Neural cell (in vitro differentiated cells): Measurements from ENCODE around the gene CAV2.

ENCODE experiments used
- CTCF ChIP-seq: fragments of 450-650 bp; IDR thresholded peaks from 2 replicates; pipeline ENCODE4 v1.5.1; 2014; ENCODE audit warnings: antibody characterized with exemption, mild to moderate bottlenecking, moderate library complexity; ENCODE audit not compliant: poor library complexity, severe bottlenecking
- EP300 ChIP-seq: fragments of 450-650 bp; conservative IDR thresholded peaks from 2 replicates; pipeline ENCODE4 v1.6.1; 2014; ENCODE audit warnings: antibody characterized with exemption, mild to moderate bottlenecking, moderate library complexity; ENCODE audit not compliant: poor library complexity, severe bottlenecking
- EZH2 ChIP-seq: fragments of 200-600, 300-800 bp; shearing (Covaris generic), sonication (generic); IDR thresholded peaks from 2 replicates; pipeline ENCODE4 v1.6.1; 2014; ENCODE audit warnings: antibody characterized with exemption, low read length, borderline replicate concordance, mild to moderate bottlenecking; ENCODE audit not compliant: insufficient read depth, poor library complexity, severe bottlenecking
- MXI1 ChIP-seq: fragments of 450-650 bp; conservative IDR thresholded peaks from 2 replicates; pipeline ENCODE4 v1.6.1; 2014; ENCODE audit warnings: antibody characterized with exemption, mild to moderate bottlenecking; ENCODE audit not compliant: poor library complexity, severe bottlenecking
- POLR2AphosphoS5 ChIP-seq: IDR thresholded peaks from 2 replicates; pipeline ENCODE4 v1.6.1; 2012
- SMC3 ChIP-seq: fragments of 450-650 bp; conservative IDR thresholded peaks from 2 replicates; pipeline ENCODE4 v1.6.1; 2014; ENCODE audit warnings: antibody characterized with exemption, mild to moderate bottlenecking, moderate library complexity; ENCODE audit not compliant: poor library complexity
- TAF1 ChIP-seq: IDR thresholded peaks from 2 replicates; pipeline ENCODE4 v1.6.1; 2012; ENCODE audit warnings: low read depth
- TF ChIP-seq, protein P1 (sequence below): IDR thresholded peaks from 2 replicates; pipeline ENCODE4 v1.6.1; 2012; ENCODE audit warnings: borderline replicate concordance

- no peak for TF ChIP-seq EP300
- TF ChIP-seq, protein P1, sequence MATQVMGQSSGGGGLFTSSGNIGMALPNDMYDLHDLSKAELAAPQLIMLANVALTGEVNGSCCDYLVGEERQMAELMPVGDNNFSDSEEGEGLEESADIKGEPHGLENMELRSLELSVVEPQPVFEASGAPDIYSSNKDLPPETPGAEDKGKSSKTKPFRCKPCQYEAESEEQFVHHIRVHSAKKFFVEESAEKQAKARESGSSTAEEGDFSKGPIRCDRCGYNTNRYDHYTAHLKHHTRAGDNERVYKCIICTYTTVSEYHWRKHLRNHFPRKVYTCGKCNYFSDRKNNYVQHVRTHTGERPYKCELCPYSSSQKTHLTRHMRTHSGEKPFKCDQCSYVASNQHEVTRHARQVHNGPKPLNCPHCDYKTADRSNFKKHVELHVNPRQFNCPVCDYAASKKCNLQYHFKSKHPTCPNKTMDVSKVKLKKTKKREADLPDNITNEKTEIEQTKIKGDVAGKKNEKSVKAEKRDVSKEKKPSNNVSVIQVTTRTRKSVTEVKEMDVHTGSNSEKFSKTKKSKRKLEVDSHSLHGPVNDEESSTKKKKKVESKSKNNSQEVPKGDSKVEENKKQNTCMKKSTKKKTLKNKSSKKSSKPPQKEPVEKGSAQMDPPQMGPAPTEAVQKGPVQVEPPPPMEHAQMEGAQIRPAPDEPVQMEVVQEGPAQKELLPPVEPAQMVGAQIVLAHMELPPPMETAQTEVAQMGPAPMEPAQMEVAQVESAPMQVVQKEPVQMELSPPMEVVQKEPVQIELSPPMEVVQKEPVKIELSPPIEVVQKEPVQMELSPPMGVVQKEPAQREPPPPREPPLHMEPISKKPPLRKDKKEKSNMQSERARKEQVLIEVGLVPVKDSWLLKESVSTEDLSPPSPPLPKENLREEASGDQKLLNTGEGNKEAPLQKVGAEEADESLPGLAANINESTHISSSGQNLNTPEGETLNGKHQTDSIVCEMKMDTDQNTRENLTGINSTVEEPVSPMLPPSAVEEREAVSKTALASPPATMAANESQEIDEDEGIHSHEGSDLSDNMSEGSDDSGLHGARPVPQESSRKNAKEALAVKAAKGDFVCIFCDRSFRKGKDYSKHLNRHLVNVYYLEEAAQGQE: no peak
- no peak for TF ChIP-seq CTCF
- TF ChIP-seq EZH2: no peak
- no peak for TF ChIP-seq POLR2AphosphoS5
- TF ChIP-seq MXI1: no peak
- TF ChIP-seq SMC3: no peak
- TF ChIP-seq TAF1: no peak
Measured at GRCh38 chr7:116525298-116525912, 25.9 kb downstream of the CAV2 start.
